Urinary bladder (tissue), 4 donors: Measurements from ENCODE around the gene MAF. TPM values are rescaled to one million over a fixed set of nuclear protein-coding genes. Genes with fewer than 3 reads are reported as not detected.

Experiments
- DNase-seq: peaks from one replicate; pipeline ENCODE4 v3.0.0-alpha.2; 2015; ENCODE audit errors: extremely low spot score
- H3K27ac ChIP-seq: one replicate; pipeline ENCODE4 v1.5.1; 2013; ENCODE audit warnings: low read depth, mild to moderate bottlenecking, moderate library complexity
- H3K36me3 ChIP-seq: one replicate; pipeline ENCODE4 v1.6.1; 2013; ENCODE audit warnings: mild to moderate bottlenecking, moderate library complexity; ENCODE audit not compliant: insufficient read depth
- H3K4me1 ChIP-seq: one replicate; pipeline ENCODE4 v1.6.1; 2013; ENCODE audit warnings: mild to moderate bottlenecking, moderate library complexity; ENCODE audit not compliant: insufficient read depth
- H3K4me3 ChIP-seq: one replicate; pipeline ENCODE4 v1.5.1; 2013; ENCODE audit warnings: low read depth, low read length
- WGBS: extraction: QIAGEN DNeasy Blood & Tissue Kit; methylation state at CpG from one replicate; pipeline ENCODE4 v1.1.7; 2013; 5-methylcytosine and 5-hydroxymethylcytosine counted together
- polyA plus RNA-seq: library from polyadenylated mRNA; stranded (reverse); fragments of 200-250 nt; gene quantifications from one replicate; pipeline ENCODE4 v1.2.3, GENCODE V29; 2013
- total RNA-seq: library from RNA; depleted of rRNA; stranded (reverse); fragments of >200 nt; gene quantifications from one replicate; pipeline ENCODE4 v1.2.3, GENCODE V29; 2014
- donor health status: healthy with polysubstance abuse.
- donor health status: healthy.

Gene MAF
- total and polyA plus RNA-seq, 2 donors: 27.7 to 39.1 TPM

DNA sequence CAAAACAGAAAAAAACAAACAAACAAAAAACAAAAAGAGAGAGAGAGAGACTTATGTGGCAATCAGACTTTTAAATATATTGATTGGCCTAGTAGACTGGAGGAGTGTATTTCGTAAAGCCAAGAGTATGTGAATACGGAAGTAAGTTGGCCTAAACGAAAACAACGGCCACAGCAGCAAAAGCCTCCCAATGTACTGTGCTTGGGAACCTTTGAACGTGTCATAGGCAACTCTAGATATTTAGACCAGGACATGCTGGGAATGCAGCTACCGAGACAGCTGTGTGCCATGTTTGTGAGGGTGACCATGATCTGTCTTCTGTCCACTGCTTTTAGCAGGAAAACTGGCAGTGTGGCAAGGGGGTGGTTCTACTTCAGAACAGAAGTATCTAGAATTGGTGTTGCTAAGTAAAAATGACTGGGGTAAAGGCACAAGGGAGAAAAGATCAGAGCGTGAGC lies 7.4 kb downstream of the MAF start:
- 75% methylated on average over 7 of the region's 7 CpGs for WGBS
- H3K27ac ChIP-seq: no peak overlapping the region
- H3K4me3 ChIP-seq: no peak overlapping the region
- no peak for DNase-seq
- no peaks in the 10 kb centered on the region for H3K36me3 ChIP-seq
- no peaks in the 10 kb centered on the region for H3K4me1 ChIP-seq

DNA sequence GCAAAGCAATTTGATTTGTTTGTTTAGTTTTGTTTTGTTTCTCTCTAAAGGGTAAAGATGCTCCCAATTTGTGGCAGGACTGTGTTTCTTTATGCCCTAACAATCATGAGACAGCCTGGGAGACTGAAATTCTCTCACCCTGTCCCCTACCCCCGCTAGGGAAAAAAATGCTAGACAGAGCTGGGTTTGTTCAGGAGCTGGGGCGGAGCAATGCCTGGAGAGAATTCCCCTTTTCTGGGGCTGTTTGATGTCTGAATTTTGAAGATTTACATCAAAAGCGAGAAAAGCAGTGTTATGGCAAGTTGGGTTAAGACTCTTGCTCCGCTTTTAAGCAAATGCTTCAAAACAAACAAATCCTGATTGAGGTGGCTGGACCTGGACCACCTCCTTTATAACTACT lies 8.4 kb downstream of the MAF start:
- no peaks in the 10 kb centered on the region for H3K36me3 ChIP-seq
- H3K4me1 ChIP-seq: no peaks in the 10 kb centered on the region
- DNase-seq: no peak
- 80% methylated on average over 4 of the region's 4 CpGs for WGBS
- H3K4me3 ChIP-seq: no peak overlapping the region
- no peak overlapping the region for H3K27ac ChIP-seq

DNA sequence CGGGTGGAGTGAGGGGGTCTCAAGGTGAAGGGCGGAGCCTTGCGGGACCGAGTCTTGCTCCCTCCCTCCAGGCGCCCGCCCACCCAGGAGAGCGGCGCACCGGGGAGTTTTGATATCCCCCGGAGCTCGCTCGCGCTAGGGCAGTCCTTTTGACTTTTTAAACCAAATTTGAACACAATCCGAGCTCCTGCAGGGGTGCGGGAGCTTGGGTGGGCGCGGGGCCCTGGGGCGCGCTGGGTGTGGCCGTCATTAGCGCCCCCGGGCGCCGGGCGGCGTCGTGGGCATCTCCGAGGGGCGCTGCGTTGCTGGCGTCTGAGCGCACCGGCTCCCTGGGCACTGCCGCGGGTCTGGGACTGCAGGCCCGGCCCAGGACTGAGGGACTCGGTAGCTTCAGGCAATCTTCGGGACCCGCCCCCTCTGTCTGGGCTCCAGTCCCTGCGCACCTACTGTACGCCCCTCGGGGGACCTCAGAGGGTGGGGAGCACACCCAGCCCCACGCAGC lies 10.9 kb downstream of the MAF start:
- H3K27ac ChIP-seq: peak overlapping the region; percentile 51
- 9% methylated on average over 43 of the region's 43 CpGs for WGBS
- H3K4me1 ChIP-seq: no peaks in the 10 kb centered on the region
- DNase-seq: no peak
- H3K36me3 ChIP-seq: no peaks in the 10 kb centered on the region
- peak overlapping the region; percentile 40 for H3K4me3 ChIP-seq

DNA sequence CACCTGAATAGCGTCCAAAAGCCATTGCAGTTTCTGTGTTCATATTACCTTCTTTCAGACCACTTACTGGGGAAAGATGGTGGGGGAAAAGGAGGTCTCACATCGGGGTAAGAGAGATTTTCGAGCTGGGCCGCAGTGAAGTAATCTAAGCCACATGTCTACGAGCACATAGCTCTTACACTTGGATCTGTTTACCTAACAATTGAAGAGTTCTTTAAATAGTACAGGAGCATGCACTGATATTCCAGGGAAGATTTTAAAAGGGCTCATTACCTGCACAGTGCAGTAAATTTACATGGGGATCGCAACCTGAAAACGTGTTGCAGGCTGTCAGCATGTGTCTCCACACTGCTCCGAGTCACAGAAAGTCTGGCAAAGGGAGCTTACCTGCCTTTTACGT lies 12.6 kb downstream of the MAF start:
- H3K4me3 ChIP-seq: no peak overlapping the region
- WGBS: 80% methylated on average over 9 of the region's 9 CpGs
- no peaks in the 10 kb centered on the region for H3K36me3 ChIP-seq
- DNase-seq: no peak
- no peaks in the 10 kb centered on the region for H3K4me1 ChIP-seq
- H3K27ac ChIP-seq: no peak overlapping the region

DNA sequence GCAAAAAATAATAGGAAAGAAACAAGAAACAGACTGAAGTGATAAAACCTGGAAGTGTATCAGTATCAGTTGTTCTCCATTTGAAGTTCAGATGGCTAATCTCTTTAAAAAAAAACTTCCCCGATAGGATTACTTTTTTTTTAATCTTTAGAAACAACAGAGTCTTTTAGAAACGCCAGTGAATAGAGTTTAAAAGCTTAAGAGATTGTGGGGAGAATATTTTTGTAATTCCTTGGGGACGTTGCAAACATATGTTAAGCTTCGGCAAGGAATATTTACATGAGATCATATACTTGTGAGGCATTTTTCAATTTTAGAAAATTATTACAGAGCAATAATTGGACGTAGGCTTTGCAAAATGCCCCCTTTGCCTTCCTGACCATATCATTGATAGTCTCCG lies 13.2 kb downstream of the MAF start:
- DNase-seq: no peak
- H3K4me1 ChIP-seq: no peaks in the 10 kb centered on the region

GRCh38 chr16:79582789-79583188 lies 17.7 kb downstream of the MAF start:
- Histone ChIP-seq H3K27ac (no peak overlapping the region), H3K4me1 (no peaks in the 10 kb centered on the region), H3K36me3 (no peaks in the 10 kb centered on the region), H3K4me3 (no peak overlapping the region)
- DNase-seq: no peak
- WGBS: 88% methylated on average over 6 of the region's 6 CpGs

More for the DNA sequence above, 13.2 kb downstream of the MAF start:
- Histone ChIP-seq H3K4me3 (no peak overlapping the region), H3K27ac (no peak overlapping the region), H3K36me3 (no peaks in the 10 kb centered on the region)
- WGBS: 82% methylated on average over 6 of the region's 6 CpGs

DNA sequence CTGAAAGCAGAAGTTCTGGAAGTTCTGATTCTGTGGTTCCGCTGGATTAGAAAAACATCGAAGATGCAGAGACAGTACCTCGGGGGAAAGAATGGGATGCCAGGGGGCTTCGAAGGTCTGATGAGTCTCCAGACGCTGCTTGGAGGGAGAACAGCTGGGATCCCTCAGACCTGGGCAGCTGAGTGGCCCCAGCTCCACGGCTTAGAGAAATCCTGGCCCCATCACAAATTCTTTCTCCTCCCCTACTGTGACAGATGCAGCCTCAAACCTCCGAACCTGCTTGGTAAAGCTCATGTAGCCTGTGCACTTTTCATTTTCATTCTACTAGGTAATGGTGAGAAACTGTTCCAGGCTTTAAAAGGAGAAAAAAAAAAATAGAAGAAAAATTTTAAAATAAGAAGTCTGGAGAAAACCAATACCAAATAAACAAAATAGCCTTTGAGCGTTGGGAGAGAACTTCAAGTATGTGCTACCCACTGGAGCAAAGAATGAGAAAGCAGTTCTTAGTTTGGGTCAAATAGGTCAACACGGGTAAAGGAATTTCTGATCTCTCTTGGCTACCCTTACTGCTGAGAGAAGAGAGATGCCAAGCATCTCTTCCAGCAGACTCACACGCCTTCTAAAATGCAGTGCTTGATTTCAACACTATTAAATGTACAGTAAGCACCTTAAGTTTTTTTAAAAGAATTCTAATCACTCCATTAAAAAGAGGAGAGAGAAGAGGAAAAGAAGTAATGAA lies 19.9 kb downstream of the MAF start:
- Histone ChIP-seq H3K36me3 (no peaks in the 10 kb centered on the region), H3K27ac (no peak overlapping the region), H3K4me1 (no peaks in the 10 kb centered on the region), H3K4me3 (no peak overlapping the region)
- 46% methylated on average over 10 of the region's 10 CpGs for WGBS
- DNase-seq: no peak

GRCh38 chr16:79576602-79577001 lies 23.9 kb downstream of the MAF start:
- DNase-seq: no peak
- Histone ChIP-seq H3K4me1 (no peaks in the 10 kb centered on the region), H3K36me3 (no peaks in the 10 kb centered on the region), H3K27ac (no peak overlapping the region), H3K4me3 (no peak overlapping the region)
- WGBS: 89% methylated on average over 2 of the region's 2 CpGs

GRCh38 chr16:79573884-79574283 lies 26.7 kb downstream of the MAF start:
- H3K4me3 ChIP-seq: no peak overlapping the region
- H3K27ac ChIP-seq: no peak overlapping the region
- DNase-seq: no peak
- H3K36me3 ChIP-seq: no peaks in the 10 kb centered on the region
- 87% methylated on average over 10 of the region's 10 CpGs for WGBS
- no peaks in the 10 kb centered on the region for H3K4me1 ChIP-seq

GRCh38 chr16:79573071-79573470 lies 27.5 kb downstream of the MAF start:
- H3K4me3 ChIP-seq: no peak overlapping the region
- WGBS: 93% methylated on average over 2 of the region's 2 CpGs
- H3K27ac ChIP-seq: no peak overlapping the region
- DNase-seq: no peak
- no peaks in the 10 kb centered on the region for H3K36me3 ChIP-seq
- no peaks in the 10 kb centered on the region for H3K4me1 ChIP-seq

DNA sequence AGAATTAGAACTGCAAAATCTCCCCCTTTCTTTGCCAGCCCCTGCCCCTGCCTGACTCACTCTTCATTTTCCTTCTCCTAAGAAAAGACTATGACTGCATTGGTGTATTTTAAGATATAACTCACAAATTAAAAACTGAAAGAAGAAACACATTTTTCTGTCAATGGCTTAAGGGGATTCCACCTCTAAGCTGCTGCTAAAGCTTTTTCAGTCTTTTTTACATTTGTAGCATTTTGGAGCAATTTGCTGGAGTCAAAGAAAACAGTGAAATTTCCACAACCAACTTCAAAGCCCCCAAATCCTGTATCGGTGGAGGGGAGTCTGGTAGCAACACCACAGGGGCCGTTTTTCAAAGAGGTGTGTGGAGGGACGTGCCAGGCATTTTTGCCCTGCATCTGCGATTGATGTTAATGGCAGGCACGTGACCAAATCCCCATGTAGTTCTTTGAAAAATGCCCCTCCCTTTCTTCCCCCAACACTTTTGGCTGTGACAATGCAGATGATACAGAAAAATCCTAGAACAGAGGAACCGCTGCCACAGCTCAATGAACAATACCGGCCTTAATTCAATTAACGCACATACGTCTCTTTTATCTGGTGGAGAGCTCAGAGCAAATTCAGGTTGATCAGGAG lies 28.5 kb downstream of the MAF start:
- no peak overlapping the region for H3K4me3 ChIP-seq
- DNase-seq: no peak
- H3K27ac ChIP-seq: no peak overlapping the region
- H3K36me3 ChIP-seq: no peaks in the 10 kb centered on the region
- WGBS: 74% methylated on average over 9 of the region's 9 CpGs
- no peaks in the 10 kb centered on the region for H3K4me1 ChIP-seq

DNA sequence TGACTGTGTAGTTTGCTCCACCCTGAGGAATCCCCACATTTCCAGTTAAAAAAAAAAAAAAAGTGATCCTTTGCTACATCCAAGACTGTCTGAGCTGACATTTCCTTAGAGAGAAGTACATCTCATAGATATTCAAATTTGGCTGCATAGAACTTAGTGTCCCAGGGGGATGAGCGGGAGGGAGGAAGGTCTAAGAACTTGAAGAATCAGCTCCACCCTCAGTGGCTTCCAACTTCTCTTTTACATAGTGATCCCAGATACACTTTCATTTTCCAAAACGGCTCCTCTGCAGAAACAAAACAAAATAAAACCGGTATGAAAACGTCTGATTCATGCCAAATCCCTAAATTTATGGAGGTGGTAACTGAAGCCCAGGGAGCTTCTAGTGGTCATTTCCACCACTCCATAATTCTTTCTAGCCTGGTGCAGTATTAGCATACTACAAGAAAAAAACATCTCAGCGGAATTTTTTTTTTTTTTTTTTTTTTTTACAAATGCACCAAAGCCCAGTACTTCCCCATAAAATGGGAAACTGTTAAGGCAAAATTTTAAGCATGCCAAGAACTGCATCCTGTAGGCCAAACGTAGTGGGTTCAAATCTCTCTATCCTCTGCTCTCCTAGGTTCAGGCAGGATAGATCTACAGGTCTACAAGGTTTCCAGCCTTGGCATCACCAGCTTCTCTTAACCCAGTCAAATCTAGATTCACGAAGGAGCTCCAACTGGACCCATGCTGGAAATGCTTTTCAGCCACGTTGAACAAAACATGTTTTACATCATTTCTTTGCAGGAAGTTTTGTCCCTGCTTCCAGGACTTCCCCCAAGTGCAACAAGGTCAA lies 29.3 kb downstream of the MAF start:
- Histone ChIP-seq H3K4me1 (no peaks in the 10 kb centered on the region), H3K36me3 (no peaks in the 10 kb centered on the region), H3K4me3 (no peak overlapping the region), H3K27ac (no peak overlapping the region)
- DNase-seq: peak; percentile 37
- 26% methylated on average over 8 of the region's 8 CpGs for WGBS

DNA sequence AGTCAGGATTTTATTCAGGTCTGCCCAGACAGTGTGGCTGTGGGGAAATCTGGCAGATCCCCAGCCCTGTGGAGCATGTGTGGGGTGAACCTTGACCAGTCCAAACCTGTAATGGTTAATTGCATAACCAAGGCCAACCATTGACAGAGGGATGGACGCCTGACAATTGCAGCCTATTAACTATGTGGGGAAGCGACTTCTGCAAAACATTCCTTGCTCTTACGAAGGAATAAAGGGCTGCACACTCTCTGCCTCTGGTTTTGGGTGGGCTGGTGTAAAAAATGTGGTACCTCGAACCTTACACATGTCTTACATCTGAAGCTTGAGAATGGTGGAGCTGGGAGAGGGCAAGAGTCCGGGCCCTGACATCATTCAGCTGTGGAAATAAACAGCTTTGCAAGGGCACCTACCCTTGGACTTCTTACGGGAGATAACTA lies 35.8 kb downstream of the MAF start:
- H3K4me3 ChIP-seq: no peak overlapping the region
- no peak for DNase-seq
- no peaks in the 10 kb centered on the region for H3K4me1 ChIP-seq
- H3K27ac ChIP-seq: no peak overlapping the region
- H3K36me3 ChIP-seq: no peaks in the 10 kb centered on the region
- 90% methylated on average over 6 of the region's 6 CpGs for WGBS
